Measurements from ENCODE around the gene CDADC1. TPM values are rescaled to one million over a fixed set of nuclear protein-coding genes. Genes with fewer than 3 reads are reported as not detected.

CDADC1 gene
- 2.7 and 3.3 TPM in 2 replicates for total RNA-seq

GRCh38 chr13:49247643-49248621, at the start of gene CDADC1:
Gene CDADC1 (plus strand): TSS chr13:49247925. CDS start chr13:49248038, 113 bp downstream.

DNA sequence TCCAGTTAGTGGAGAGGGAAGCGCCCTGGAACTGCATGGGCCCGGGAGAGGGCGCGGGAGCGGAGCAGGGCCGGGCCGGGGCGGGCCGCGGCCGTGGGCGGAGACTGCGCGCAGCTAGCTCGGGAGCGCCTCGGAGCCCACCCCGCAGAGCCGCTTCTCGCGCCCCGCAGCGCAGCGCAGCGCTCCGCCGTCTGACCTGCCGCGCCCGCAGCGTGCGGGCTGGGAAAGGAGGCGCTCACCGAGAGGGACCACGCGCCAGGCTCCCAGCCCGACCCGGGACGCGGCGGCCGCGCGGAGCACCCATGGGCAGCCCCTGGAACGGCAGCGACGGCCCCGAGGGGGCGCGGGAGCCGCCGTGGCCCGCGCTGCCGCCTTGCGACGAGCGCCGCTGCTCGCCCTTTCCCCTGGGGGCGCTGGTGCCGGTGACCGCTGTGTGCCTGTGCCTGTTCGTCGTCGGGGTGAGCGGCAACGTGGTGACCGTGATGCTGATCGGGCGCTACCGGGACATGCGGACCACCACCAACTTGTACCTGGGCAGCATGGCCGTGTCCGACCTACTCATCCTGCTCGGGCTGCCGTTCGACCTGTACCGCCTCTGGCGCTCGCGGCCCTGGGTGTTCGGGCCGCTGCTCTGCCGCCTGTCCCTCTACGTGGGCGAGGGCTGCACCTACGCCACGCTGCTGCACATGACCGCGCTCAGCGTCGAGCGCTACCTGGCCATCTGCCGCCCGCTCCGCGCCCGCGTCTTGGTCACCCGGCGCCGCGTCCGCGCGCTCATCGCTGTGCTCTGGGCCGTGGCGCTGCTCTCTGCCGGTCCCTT, 27.5 kb upstream of the CDADC1 start, which contains the start of gene MLNR:
Gene MLNR (plus strand): TSS at position 303 of the 820 bp plus-strand sequence. CDS start 0 bp downstream, at position 303.

Other genes with a start within 250 kb of the CDADC1 start
- under 0.01 TPM in 1 of 2 replicates, not detected in the other for gene MLNR, start 27.6 kb upstream of the CDADC1 start, total RNA-seq
- gene CAB39L, start 196.1 kb downstream of the CDADC1 start, total RNA-seq, result 9.6 and 11.1 TPM in 2 replicates
- gene SETDB2, start 196.3 kb downstream of the CDADC1 start, total RNA-seq, result 7.6 and 8.5 TPM in 2 replicates
- 14.7 and 15.8 TPM in 2 replicates for gene PHF11, start 248.0 kb downstream of the CDADC1 start, total RNA-seq